GM04504 (cell line): ENCODE data around the gene PPP1R1B.

Experiments
- DNase-seq: peaks from one replicate; pipeline ENCODE4 v3.0.0-alpha.2; 2012; ENCODE audit warnings: low read depth

The PPP1R1B gene

GRCh38 chr17:39684369-39685192, 57.8 kb downstream of the PPP1R1B start:
- no peak for DNase-seq
